Caco-2 (cell line): Measurements from ENCODE around the gene USP17L15. TPM values are rescaled to one million over a fixed set of nuclear protein-coding genes. Genes with fewer than 3 reads are reported as not detected.
A peak's percentile ranks its signal among the peaks of the same experiment; 100 is the strongest.
"Not testable (repeated sequence)": the region's sequence is repeated elsewhere in the genome, so short reads cannot be mapped to it uniquely, and the experiment has no call there.

Experiments used
- Bru-seq: library from RNA; stranded (reverse); fragments of 400-500 nt; gene quantifications from one replicate; lab custom pipeline; 2021; lab: Mats Ljungman, UMichigan
- BruChase-seq, 2 experiments: library from RNA; stranded (reverse); fragments of 400-500 nt; gene quantifications; one replicate each; lab custom pipeline; 2021; lab: Mats Ljungman, UMichigan
- BruUV-seq: library from RNA; stranded (reverse); fragments of 400-500 nt; replicated peaks from 2 replicates; lab custom pipeline; 2021; lab: Mats Ljungman, UMichigan
- CTCF ChIA-PET: fragments of 300-600 bp; sonication (Branson Sonifier 250); formaldehyde crosslinking; loops from one replicate; lab custom pipeline; 2022; ENCODE audit warnings: antibody characterized with exemption; lab: Charles Lee
- POLR2A ChIA-PET: fragments of 300-600 bp; sonication (Branson Sonifier 250); formaldehyde crosslinking; loops from one replicate; lab custom pipeline; 2022; ENCODE audit warnings: antibody characterized with exemption; lab: Charles Lee
- DNase-seq, 2 experiments: peaks; one replicate each; pipeline versions ENCODE4 v3.0.0 to v3.0.0-alpha.2; 2020 to 2022
- H3K27me3 ChIP-seq: replicated peaks from 2 replicates; pipeline ENCODE4 v1.6.0; 2011; ENCODE audit warnings: low read length; ENCODE audit not compliant: control insufficient read depth, insufficient read depth
- H3K36me3 ChIP-seq: 2 replicates; pipeline ENCODE4 v1.5.1; 2011; ENCODE audit warnings: low read length; ENCODE audit not compliant: control insufficient read depth, insufficient read depth
- H3K4me1 ChIP-seq: fragments of 250-450 bp; sonication (Bioruptor Pico); 2 replicates; pipeline ENCODE4 v1.5.1; 2020; ENCODE audit warnings: mild to moderate bottlenecking
- H3K4me3 ChIP-seq: 2 replicates; pipeline ENCODE4 v1.5.1; 2011; ENCODE audit warnings: low read depth, mild to moderate bottlenecking, control low read depth, low read length
- H3K9me3 ChIP-seq: fragments of 250-450 bp; sonication (Bioruptor Pico); 2 replicates; pipeline ENCODE4 v1.5.1; 2020; ENCODE audit warnings: mild to moderate bottlenecking, moderate library complexity
- H3K27ac Mint-ChIP-seq: one replicate; pipeline ENCODE4 v1.8.0; 2022; ENCODE audit warnings: mixed read lengths; ENCODE audit not compliant: unreplicated experiment
- H3K27me3 Mint-ChIP-seq: one replicate; pipeline ENCODE4 v1.8.0; 2022; ENCODE audit warnings: mixed read lengths; ENCODE audit not compliant: insufficient read depth, unreplicated experiment
- H3K36me3 Mint-ChIP-seq: one replicate; pipeline ENCODE4 v1.8.0; 2022; ENCODE audit warnings: mild to moderate bottlenecking, mixed read lengths; ENCODE audit not compliant: insufficient read depth, unreplicated experiment
- H3K4me1 Mint-ChIP-seq: one replicate; pipeline ENCODE4 v1.8.0; 2022; ENCODE audit warnings: low read depth, mixed read lengths; ENCODE audit not compliant: unreplicated experiment
- H3K4me3 Mint-ChIP-seq: one replicate; pipeline ENCODE4 v1.8.0; 2022; ENCODE audit warnings: mild to moderate bottlenecking, moderate library complexity, mixed read lengths; ENCODE audit not compliant: unreplicated experiment
- H3K9me3 Mint-ChIP-seq: one replicate; pipeline ENCODE4 v1.8.0; 2022; ENCODE audit warnings: mixed read lengths; ENCODE audit not compliant: unreplicated experiment
- intact Hi-C: fragments of 100-400 bp; cut with micrococcal nuclease; formaldehyde crosslinking; loops from one replicate; pipeline ENCODE4 v1.10.0; 2022; ENCODE audit not compliant: unreplicated experiment
- long read RNA-seq: library from polyadenylated mRNA; stranded (forward); transcript quantifications from one replicate; pipeline ENCODE4 v2.0.0, GENCODE V29; 2022
- total RNA-seq: library from RNA; stranded (reverse); gene quantifications from 2 replicates; pipeline ENCODE4 v1.2.3, GENCODE V29; 2022

Gene USP17L15, protein sequence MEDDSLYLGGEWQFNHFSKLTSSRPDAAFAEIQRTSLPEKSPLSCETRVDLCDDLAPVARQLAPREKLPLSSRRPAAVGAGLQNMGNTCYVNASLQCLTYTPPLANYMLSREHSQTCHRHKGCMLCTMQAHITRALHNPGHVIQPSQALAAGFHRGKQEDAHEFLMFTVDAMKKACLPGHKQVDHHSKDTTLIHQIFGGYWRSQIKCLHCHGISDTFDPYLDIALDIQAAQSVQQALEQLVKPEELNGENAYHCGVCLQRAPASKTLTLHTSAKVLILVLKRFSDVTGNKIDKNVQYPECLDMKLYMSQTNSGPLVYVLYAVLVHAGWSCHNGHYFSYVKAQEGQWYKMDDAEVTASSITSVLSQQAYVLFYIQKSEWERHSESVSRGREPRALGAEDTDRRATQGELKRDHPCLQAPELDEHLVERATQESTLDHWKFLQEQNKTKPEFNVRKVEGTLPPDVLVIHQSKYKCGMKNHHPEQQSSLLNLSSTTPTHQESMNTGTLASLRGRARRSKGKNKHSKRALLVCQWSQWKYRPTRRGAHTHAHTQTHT
- total RNA-seq (not detected in 2 replicates), Bru-seq, nascent RNA (not detected), BruChase-seq, experiment 1, labeled RNA remaining after a 2-hour chase (not detected), BruChase-seq, experiment 2, labeled RNA remaining after a 6-hour chase (not detected)
- long read RNA-seq = 0 reads

- CTCF ChIA-PET, H3K9me3 ChIP-seq, intact Hi-C loops, BruUV-seq, POLR2A ChIA-PET, H3K9me3 Mint-ChIP-seq, H3K4me1 Mint-ChIP-seq, H3K36me3 ChIP-seq, H3K27me3 Mint-ChIP-seq, H3K4me3 ChIP-seq, DNase-seq, H3K4me3 Mint-ChIP-seq, H3K36me3 Mint-ChIP-seq, H3K27ac Mint-ChIP-seq, H3K27me3 ChIP-seq, H3K4me1 ChIP-seq: not testable (repeated sequence)
Observed at GRCh38 chr4:9234085-9234484, at the start of gene USP17L15. Gene USP17L15 (plus strand): TSS chr4:9234385. CDS start chr4:9234385, 0 bp downstream.

GRCh38 chr4:9210357-9210756 lies 23.8 kb upstream of the USP17L15 start, which contains the start of gene USP17L10:
Gene USP17L10 (plus strand): TSS chr4:9210657. CDS start chr4:9210657, 0 bp downstream.
- H3K36me3 Mint-ChIP-seq, H3K4me1 Mint-ChIP-seq, H3K9me3 ChIP-seq, DNase-seq, H3K4me1 ChIP-seq, CTCF ChIA-PET, H3K27me3 Mint-ChIP-seq, H3K4me3 Mint-ChIP-seq, H3K9me3 Mint-ChIP-seq, H3K36me3 ChIP-seq, POLR2A ChIA-PET, H3K27me3 ChIP-seq, H3K27ac Mint-ChIP-seq, H3K4me3 ChIP-seq, BruUV-seq, intact Hi-C loops: not testable (repeated sequence)

DNA sequence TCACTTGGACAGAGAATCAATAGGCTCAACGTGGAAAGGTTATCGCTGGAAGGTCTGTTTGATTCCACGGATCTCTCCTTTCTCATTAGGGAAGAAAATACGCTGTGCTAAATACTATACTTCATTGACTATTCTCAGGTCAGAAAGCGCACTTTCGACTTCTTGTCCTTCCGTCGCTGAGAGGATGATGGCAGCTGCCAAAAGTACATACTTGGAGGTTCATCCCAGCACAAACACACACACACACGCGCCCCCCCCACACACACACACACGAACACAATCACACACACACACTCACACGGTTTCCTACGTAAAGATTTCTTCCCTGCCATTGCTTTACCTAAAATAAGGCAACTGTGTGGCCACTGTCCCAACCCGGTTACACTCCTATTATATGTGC lies 19.5 kb upstream of the USP17L15 start:
- H3K27me3 Mint-ChIP-seq, POLR2A ChIA-PET, BruUV-seq, H3K4me1 Mint-ChIP-seq, H3K4me3 Mint-ChIP-seq, H3K36me3 ChIP-seq, CTCF ChIA-PET, H3K27ac Mint-ChIP-seq, H3K27me3 ChIP-seq, intact Hi-C loops, H3K36me3 Mint-ChIP-seq, H3K4me1 ChIP-seq, H3K9me3 ChIP-seq, H3K9me3 Mint-ChIP-seq, H3K4me3 ChIP-seq: not testable (repeated sequence)
- DNase-seq = peak in 1 of 2 experiments; percentile 3

GRCh38 chr4:9215105-9215504 lies 19.1 kb upstream of the USP17L15 start, which contains the start of gene USP17L11:
Gene USP17L11 (plus strand): TSS chr4:9215405. CDS start chr4:9215405, 0 bp downstream.
- DNase-seq, H3K36me3 ChIP-seq, H3K4me3 ChIP-seq, H3K27me3 Mint-ChIP-seq, H3K4me3 Mint-ChIP-seq, BruUV-seq, H3K9me3 ChIP-seq, H3K36me3 Mint-ChIP-seq, CTCF ChIA-PET, intact Hi-C loops, H3K4me1 Mint-ChIP-seq, H3K27me3 ChIP-seq, H3K4me1 ChIP-seq, H3K9me3 Mint-ChIP-seq, POLR2A ChIA-PET, H3K27ac Mint-ChIP-seq: not testable (repeated sequence)

DNA sequence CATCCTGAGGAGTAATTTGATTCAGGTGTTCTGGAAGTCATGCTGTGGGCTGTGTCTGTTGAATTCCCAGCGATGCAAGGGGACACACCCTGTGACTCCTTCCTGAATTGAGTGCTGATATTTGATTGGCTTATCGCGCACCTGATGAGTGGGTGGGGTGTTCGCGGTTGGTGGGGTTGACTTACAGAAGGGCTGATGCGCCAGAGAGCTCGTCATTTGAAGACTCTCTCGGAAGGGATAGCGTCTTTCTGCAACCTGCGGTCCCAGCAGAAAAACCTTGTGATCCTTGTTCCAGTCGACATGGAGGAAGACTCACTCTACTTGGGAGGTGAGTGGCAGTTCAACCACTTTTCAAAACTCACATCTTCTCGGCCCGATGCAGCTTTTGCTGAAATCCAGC lies 14.3 kb upstream of the USP17L15 start, which contains the start of gene USP17L12:
TSS of gene USP17L12 (plus strand) at position 301 of the 400 bp plus-strand sequence. CDS start at position 301, 0 bp downstream.
- intact Hi-C loops, H3K4me1 Mint-ChIP-seq, BruUV-seq, H3K4me3 ChIP-seq, H3K27me3 ChIP-seq, H3K36me3 ChIP-seq, H3K9me3 Mint-ChIP-seq, H3K27ac Mint-ChIP-seq, H3K36me3 Mint-ChIP-seq, H3K9me3 ChIP-seq, H3K27me3 Mint-ChIP-seq, H3K4me3 Mint-ChIP-seq, DNase-seq, CTCF ChIA-PET, H3K4me1 ChIP-seq, POLR2A ChIA-PET: not testable (repeated sequence)

GRCh38 chr4:9224596-9224995 lies 9.6 kb upstream of the USP17L15 start, which contains the start of gene USP17L13:
Gene USP17L13 (plus strand): TSS chr4:9224896. CDS start chr4:9224896, 0 bp downstream.
- CTCF ChIA-PET, H3K4me1 ChIP-seq, H3K36me3 Mint-ChIP-seq, intact Hi-C loops, H3K27me3 ChIP-seq, H3K27me3 Mint-ChIP-seq, H3K36me3 ChIP-seq, DNase-seq, H3K4me3 ChIP-seq, H3K27ac Mint-ChIP-seq, BruUV-seq, H3K9me3 Mint-ChIP-seq, H3K9me3 ChIP-seq, H3K4me3 Mint-ChIP-seq, POLR2A ChIA-PET, H3K4me1 Mint-ChIP-seq: not testable (repeated sequence)
